GM19043 (cell line): ENCODE data around the gene VAV2.

Experiments used
- ATAC-seq: cut with Tn5 transposase; IDR thresholded peaks from one replicate; pipeline ENCODE4 v1.9.1; 2021; ENCODE audit warnings: low read depth; ENCODE audit not compliant: unreplicated experiment

The VAV2 gene

DNA sequence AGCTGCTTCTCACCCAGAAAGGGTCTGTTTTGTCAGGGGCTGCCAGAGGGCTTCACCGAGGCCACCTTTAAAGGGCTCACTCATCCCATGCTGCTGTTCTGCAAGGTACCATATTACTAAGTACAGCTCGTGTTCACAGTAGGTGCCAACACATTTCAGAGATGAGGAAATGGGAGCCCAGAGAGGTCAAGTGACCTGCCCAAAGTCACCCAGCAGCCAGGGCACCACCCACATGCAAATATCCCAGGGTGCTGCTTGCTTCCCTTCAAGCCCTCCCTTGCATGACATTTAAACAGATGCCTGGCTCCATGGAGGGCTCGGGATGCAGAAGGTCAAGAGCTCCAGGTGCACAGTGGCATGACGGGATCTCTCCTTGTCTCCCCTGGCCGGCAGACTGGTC, 130.4 kb downstream of the VAV2 start:
- ATAC-seq: no peak

DNA sequence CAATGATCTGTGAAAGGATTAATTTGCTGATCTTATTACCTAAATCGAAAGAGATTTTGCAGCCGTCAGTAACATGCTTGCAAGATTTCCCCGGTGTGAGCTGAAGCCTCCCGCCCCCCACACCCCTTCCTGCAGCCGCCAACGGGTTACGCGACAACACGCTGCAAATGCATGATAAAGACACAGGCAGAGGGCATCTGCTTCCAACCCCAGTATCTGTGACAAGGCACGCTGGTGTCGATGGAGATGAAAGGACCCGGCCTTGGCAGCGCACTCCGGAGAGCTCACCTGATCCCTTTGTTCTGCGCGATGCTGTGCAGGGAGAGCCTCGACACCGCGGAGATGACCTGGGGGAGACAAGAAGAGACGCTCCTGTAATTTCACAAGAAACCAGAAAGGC, 131.0 kb downstream of the VAV2 start:
- ATAC-seq: no peak

DNA sequence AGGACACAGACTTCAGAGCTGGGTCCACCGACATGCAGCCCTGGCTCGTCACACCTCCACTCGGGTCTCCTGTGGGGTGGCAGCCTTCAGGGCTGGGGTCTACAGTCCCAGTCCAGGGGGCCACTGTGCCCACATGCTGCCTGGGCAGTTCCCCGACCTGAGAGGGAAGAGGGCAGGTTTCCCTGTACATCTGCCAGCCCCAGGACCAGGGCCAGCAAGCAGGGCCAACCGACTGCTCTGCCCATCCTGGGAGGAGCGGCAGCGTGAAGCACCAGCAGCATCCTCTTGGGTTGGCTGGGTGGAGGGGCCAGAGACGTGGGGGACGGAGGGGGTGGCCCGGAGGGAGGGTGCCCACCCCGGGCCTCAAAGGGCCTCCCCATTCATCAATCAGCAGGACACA, 133.4 kb downstream of the VAV2 start:
- ATAC-seq: no peak

DNA sequence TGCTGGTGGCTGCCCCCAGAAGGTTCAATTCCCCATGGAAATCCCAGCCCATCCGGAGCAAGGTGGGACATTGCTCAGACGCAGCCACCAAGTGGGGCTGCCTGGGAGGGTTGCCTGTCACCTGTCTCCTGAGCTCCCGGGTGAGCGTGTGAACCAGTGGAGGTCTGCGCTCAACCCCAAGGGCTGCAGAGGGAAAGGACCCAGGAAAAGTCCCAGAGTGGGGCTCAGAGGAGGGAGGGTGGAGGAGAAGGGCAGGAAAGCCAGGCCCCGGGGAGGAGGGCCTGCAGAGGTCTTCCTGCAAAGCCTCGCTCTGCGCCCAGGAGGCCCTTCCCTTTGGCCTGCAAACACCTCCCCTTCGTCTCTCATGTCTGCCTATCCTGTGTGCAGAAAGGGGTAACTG, 134.5 kb downstream of the VAV2 start:
- ATAC-seq: no peak

DNA sequence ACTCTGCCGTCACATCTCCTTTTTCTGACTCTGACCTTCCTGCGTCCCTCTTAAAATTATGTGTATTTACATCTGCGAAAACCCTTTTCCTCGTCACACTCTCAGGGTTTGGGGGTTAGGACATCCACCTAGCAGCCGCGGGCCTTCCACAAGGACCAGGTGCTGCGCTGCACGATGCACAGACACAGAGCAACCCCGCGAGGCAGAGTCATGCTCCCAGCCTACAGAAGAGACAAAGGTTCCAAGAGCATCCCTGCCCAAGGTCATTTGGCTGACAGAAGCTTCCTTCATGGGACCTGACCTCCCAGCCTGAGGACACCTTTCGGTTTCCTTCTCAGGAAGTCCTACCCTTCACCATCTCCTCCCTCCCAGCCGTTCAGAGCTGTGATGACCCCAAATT, 135.3 kb downstream of the VAV2 start:
- no peak for ATAC-seq

GRCh38 chr9:133855802-133856521, 136.2 kb downstream of the VAV2 start:
- ATAC-seq: no peak

GRCh38 chr9:133855371-133855770, 136.8 kb downstream of the VAV2 start:
- ATAC-seq: no peak

DNA sequence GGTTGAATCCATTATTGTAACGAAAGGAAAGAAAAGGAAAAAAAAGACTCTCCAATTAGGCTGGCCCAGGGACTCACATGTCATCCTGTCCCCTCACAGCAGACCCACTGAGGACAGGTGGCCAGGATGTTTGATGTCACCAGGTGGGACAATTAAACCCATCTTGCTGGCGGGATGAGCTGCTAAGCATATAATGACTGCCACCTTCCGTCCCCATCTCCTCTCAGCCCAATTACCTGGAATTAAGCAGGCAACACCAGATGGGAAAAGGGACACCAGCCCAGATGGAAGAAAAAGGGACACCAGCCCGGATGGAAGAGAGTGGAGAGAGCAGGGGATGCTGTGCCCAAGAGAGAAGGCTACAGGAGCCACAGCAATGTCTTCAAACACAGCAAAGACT, 137.4 kb downstream of the VAV2 start:
- no peak for ATAC-seq

DNA sequence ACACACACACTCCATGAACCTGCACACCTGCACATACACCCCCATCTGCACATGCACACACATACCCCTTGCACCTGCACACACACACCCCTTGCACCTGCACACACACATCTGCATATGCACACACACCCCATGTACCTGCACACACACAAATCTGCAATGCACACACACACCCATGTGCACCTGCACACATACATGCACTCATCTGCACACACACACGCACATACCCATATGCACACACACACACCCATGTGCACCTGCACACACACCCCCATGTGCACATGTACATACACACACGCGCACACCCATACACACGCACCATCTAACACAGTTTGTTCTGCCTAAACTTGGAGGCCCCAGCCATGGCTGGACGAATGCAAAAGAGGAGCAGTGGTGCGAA, 138.1 kb downstream of the VAV2 start:
- ATAC-seq: no peak

DNA sequence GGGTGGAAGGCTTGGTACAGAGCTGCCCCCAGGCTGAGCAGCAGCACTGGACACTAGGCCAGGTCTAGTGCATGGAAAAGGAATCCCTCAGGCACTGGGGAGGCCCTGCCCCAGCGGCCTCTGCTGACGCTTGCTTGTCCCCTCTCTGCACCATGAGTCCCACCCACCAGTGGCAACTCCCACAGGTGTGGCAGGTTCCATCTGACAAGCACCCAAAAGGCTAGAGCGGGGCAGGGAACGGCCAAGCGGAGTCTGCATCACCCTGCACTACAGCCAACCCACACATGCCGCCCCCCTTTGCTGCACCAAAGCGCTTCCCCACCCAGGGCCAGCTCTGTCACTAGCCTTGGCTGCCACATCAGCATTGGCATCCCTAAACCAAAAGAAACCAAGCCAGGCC, 138.8 kb downstream of the VAV2 start:
- ATAC-seq: no peak

- ATAC-seq: no peak
These were observed 139.7 kb downstream of the VAV2 start for GRCh38 chr9:133852431-133852830.

GRCh38 chr9:133851693-133852092, 140.4 kb downstream of the VAV2 start:
- ATAC-seq: no peak

DNA sequence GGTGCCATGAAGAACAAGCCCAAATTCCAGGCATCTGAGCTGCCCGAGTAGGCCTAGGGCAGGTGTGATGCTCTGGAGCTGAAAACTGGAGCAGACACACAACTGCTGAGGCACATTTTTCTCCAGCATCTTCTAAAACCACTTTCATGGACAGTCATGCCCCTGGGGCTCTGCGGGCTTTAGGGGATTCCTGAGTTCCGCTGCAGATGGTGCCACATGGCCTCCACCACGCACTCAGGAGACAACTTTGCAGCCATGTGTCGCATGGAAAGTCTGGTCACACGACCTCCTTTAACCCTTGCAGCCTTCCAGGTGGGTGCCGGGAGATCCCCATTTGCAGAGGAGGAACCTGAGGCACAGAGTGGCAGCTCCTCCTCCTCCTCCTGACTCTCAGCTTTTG, 141.2 kb downstream of the VAV2 start:
- ATAC-seq: no peak

GRCh38 chr9:133850161-133850560, 142.0 kb downstream of the VAV2 start:
- ATAC-seq: no peak

- ATAC-seq: no peak
These were observed 142.9 kb downstream of the VAV2 start for GRCh38 chr9:133849110-133849670.

GRCh38 chr9:133848471-133849109, 143.5 kb downstream of the VAV2 start:
- ATAC-seq: no peak

GRCh38 chr9:133846483-133847090, 145.5 kb downstream of the VAV2 start:
- ATAC-seq: no peak

GRCh38 chr9:133845440-133845839, 146.7 kb downstream of the VAV2 start:
- ATAC-seq: no peak

DNA sequence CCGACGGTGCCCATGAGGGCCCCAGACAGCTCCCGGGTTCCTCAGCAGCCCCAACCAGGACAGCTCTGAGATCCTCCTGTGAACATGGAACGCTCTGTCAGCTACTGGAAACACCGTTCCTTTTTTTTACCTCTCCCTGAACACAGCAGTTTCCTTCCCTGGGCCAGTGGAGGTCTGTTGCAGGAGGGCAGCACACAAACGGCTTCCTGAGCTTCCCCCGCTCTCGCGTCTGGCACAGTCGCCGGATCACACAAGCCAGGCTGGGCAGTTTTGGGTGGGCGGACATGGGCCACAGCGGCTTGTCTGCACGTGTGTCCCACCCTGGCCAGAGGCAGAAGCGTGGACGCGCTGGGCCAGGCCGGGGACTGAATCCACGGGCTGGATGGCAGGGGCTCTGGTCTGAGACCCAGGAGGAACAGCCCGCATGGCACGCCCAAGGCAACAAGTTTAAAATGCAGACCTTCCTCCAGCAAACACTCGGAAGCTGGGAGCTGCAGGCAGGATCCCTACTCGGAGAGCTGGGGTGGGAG, 147.2 kb downstream of the VAV2 start:
- ATAC-seq: no peak

DNA sequence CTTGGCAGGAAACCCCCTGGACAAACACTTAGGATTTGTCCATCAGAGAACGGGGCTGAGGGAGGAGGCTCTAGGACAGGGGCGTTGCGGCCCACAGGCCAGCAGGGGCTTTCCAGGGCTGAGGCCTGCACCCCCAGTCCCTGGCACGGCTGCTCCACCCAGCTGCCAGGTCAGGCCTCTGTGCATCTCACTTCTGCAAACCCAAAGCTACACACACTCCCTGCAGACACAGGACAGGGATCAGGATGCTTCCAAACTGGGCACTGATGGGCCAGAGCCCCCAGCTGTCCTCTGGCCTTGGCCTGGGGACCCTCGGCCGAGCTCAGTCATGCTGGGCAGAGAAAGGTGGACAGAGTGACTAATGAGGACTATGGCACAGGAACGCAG, 147.7 kb downstream of the VAV2 start:
- ATAC-seq: no peak

GRCh38 chr9:133843751-133844397, 148.2 kb downstream of the VAV2 start:
- no peak for ATAC-seq
